ENCODE results near the gene SLC45A2.

DNA sequence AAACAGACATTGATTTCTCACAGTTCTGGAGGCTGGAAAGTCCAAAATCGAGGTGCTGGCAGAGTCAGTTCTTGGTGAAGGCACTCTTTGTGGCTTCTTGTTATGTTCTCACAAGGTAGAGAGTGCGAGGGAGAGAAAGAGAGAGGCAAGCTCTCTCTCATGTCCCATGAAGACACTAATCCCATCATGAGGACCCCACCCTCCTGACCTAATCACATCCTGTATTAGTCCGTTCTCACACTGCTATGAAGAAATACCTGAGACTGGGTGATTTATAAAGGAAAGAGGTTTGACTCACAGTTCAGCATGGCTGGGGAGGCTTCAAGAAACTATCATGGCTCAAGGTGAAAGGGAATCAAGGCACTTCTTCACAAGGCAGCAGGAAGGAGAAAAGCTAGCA is 29.1 kb upstream of the SLC45A2 start:
- TF ChIP-seq EZH2phosphoT487 (IDR thresholded peaks at IDR 0.05; ENCODE audit: borderline replicate concordance, low read depth, low read length), result no peak
- TF ChIP-seq, protein P1, sequence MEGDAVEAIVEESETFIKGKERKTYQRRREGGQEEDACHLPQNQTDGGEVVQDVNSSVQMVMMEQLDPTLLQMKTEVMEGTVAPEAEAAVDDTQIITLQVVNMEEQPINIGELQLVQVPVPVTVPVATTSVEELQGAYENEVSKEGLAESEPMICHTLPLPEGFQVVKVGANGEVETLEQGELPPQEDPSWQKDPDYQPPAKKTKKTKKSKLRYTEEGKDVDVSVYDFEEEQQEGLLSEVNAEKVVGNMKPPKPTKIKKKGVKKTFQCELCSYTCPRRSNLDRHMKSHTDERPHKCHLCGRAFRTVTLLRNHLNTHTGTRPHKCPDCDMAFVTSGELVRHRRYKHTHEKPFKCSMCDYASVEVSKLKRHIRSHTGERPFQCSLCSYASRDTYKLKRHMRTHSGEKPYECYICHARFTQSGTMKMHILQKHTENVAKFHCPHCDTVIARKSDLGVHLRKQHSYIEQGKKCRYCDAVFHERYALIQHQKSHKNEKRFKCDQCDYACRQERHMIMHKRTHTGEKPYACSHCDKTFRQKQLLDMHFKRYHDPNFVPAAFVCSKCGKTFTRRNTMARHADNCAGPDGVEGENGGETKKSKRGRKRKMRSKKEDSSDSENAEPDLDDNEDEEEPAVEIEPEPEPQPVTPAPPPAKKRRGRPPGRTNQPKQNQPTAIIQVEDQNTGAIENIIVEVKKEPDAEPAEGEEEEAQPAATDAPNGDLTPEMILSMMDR (conservative IDR thresholded peaks at IDR 0.05; ENCODE audit: low read length), result no peak
